Measurements from ENCODE around the gene PHLDB2. TPM values are rescaled to one million over a fixed set of nuclear protein-coding genes. Genes with fewer than 3 reads are reported as not detected.

PHLDB2 gene
- total RNA-seq, 1 donor from 2014 or later: 170 TPM

- Mint-ChIP-seq H3K27ac (ENCODE audit: unreplicated experiment) (no peak overlapping the region), H3K27me3 (ENCODE audit: low read depth, unreplicated experiment) (no peaks in the 10 kb centered on the region), H3K4me3 (ENCODE audit: unreplicated experiment) (no peak overlapping the region), H3K4me1 (ENCODE audit: low read depth, unreplicated experiment) (peaks cover 13% of the 10 kb centered on the region), H3K9me3 (ENCODE audit: unreplicated experiment) (no peaks in the 10 kb centered on the region), H3K36me3 (ENCODE audit: low read depth, unreplicated experiment) (peaks cover 17% of the 10 kb centered on the region)
- Histone ChIP-seq H3K9ac (ENCODE audit: low read length) (no peak overlapping the region), H4K20me1 (ENCODE audit: insufficient read depth, low read length) (no peaks in the 10 kb centered on the region), H3K27me3 (ENCODE audit: insufficient read depth, low read length) (no peaks in the 10 kb centered on the region), H3K79me2 (ENCODE audit: insufficient read depth, low read length) (peaks cover 2% of the 10 kb centered on the region), H3K9me3 (ENCODE audit: insufficient read depth, low read depth, low read length) (no peaks in the 10 kb centered on the region), H2AFZ (ENCODE audit: low read depth, low read length) (no peak overlapping the region), H3K27ac (ENCODE audit: low read depth, low read length) (no peak overlapping the region), H3K36me3 (ENCODE audit: insufficient read depth, low read length) (peaks cover 39% of the 10 kb centered on the region), H3K4me2 (ENCODE audit: low read length) (no peak overlapping the region), H3K4me3 (ENCODE audit: insufficient read depth, low read depth, low read length) (no peak overlapping the region), H3K4me1 (ENCODE audit: insufficient read depth, low read length) (no peaks in the 10 kb centered on the region)
- TF ChIP-seq EZH2 (IDR thresholded peaks at IDR 0.05; ENCODE audit: insufficient read depth, low read length): no peak
- TF ChIP-seq, protein P1, sequence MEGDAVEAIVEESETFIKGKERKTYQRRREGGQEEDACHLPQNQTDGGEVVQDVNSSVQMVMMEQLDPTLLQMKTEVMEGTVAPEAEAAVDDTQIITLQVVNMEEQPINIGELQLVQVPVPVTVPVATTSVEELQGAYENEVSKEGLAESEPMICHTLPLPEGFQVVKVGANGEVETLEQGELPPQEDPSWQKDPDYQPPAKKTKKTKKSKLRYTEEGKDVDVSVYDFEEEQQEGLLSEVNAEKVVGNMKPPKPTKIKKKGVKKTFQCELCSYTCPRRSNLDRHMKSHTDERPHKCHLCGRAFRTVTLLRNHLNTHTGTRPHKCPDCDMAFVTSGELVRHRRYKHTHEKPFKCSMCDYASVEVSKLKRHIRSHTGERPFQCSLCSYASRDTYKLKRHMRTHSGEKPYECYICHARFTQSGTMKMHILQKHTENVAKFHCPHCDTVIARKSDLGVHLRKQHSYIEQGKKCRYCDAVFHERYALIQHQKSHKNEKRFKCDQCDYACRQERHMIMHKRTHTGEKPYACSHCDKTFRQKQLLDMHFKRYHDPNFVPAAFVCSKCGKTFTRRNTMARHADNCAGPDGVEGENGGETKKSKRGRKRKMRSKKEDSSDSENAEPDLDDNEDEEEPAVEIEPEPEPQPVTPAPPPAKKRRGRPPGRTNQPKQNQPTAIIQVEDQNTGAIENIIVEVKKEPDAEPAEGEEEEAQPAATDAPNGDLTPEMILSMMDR (IDR thresholded peaks at IDR 0.05; ENCODE audit: insufficient read depth, low read depth, low read length): no peak
- DNase-seq (ENCODE audit: low read depth): no peak
- no peak for FAIRE-seq
Observed at GRCh38 chr3:111952866-111953450, 93.9 kb downstream of the PHLDB2 start.

DNA sequence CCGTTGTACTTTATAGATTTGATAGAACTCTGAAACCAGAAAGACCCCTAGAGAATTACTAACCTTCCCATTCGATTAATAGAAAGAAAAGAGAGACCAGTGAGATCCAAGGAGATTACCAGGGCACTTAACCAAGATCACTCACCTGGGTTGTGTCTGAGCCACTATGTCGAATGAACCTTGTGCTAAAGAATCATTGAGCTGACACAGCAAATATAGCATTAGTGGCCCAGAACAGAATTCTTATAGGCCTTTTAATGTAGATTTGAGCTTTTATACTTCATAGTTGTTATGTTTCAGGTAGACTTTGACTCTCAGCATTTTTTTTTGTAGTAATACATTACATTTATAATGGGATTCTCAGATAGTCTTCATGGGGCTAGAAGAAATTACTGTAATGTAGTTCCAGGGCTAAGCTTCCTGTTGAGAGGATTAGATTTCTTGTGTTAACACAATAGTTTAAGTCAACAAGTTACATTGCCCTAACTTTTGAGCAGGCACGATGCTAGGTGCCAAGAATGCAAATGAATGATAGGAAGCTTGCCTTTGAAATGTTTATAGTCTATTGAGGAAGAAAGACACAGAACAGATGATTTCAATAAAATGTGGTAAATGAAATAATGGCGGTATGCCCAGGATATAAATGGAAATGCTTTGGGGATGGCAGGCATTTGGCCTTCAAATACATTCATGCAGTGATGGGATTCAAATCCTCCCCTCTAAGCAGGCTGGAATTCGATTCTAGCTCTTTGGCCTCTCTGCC lies 95.3 kb downstream of the PHLDB2 start:
- Mint-ChIP-seq H3K9me3 (ENCODE audit: unreplicated experiment) (no peaks in the 10 kb centered on the region), H3K4me1 (ENCODE audit: low read depth, unreplicated experiment) (peaks cover 16% of the 10 kb centered on the region), H3K4me3 (ENCODE audit: unreplicated experiment) (no peak overlapping the region), H3K36me3 (ENCODE audit: low read depth, unreplicated experiment) (peaks cover 17% of the 10 kb centered on the region), H3K27me3 (ENCODE audit: low read depth, unreplicated experiment) (no peaks in the 10 kb centered on the region), H3K27ac (ENCODE audit: unreplicated experiment) (no peak overlapping the region)
- Histone ChIP-seq H3K4me1 (ENCODE audit: insufficient read depth, low read length) (no peaks in the 10 kb centered on the region), H3K4me2 (ENCODE audit: low read length) (no peak overlapping the region), H3K9me3 (ENCODE audit: insufficient read depth, low read depth, low read length) (no peaks in the 10 kb centered on the region), H3K79me2 (ENCODE audit: insufficient read depth, low read length) (no peaks in the 10 kb centered on the region), H3K9ac (ENCODE audit: low read length) (no peak overlapping the region), H3K27ac (ENCODE audit: low read depth, low read length) (no peak overlapping the region), H2AFZ (ENCODE audit: low read depth, low read length) (no peak overlapping the region), H3K36me3 (ENCODE audit: insufficient read depth, low read length) (peaks cover 38% of the 10 kb centered on the region), H4K20me1 (ENCODE audit: insufficient read depth, low read length) (no peaks in the 10 kb centered on the region), H3K4me3 (ENCODE audit: insufficient read depth, low read depth, low read length) (no peak overlapping the region), H3K27me3 (ENCODE audit: insufficient read depth, low read length) (no peaks in the 10 kb centered on the region)
- DNase-seq (ENCODE audit: low read depth) (peak; percentile 37), FAIRE-seq (no peak)
- TF ChIP-seq, protein P1 (IDR thresholded peaks at IDR 0.05; ENCODE audit: insufficient read depth, low read depth, low read length): no peak
- no peak for TF ChIP-seq EZH2 (IDR thresholded peaks at IDR 0.05; ENCODE audit: insufficient read depth, low read length)

DNA sequence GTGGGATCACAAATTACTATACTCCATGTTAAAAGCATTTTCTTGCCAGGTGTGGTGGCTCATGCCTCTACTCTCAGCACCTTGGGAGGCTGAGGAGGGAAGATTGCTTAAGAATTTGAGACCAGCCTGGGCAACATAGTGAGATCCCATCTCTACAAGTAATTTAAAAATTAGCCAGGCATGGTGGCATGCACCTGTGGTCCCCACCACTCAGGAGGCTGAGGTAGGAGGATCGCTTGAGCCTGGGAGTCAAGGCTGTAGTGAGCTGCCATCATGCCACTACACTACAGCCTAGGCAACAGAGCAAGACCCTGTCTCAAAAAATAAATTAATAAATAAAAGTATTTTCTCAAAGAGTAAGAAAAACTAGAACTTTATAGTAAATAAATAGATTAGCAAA lies 96.8 kb downstream of the PHLDB2 start:
- no peaks in the 10 kb centered on the region for H3K4me1 ChIP-seq (ENCODE audit: insufficient read depth, low read length)
- no peaks in the 10 kb centered on the region for H4K20me1 ChIP-seq (ENCODE audit: insufficient read depth, low read length)
- H3K36me3 ChIP-seq (ENCODE audit: insufficient read depth, low read length): peaks cover 42% of the 10 kb centered on the region

More for the DNA sequence above, 96.8 kb downstream of the PHLDB2 start:
- Histone ChIP-seq H3K9me3 (ENCODE audit: insufficient read depth, low read depth, low read length) (no peaks in the 10 kb centered on the region), H3K79me2 (ENCODE audit: insufficient read depth, low read length) (no peaks in the 10 kb centered on the region), H2AFZ (ENCODE audit: low read depth, low read length) (no peak overlapping the region), H3K27ac (ENCODE audit: low read depth, low read length) (no peak overlapping the region), H3K27me3 (ENCODE audit: insufficient read depth, low read length) (no peaks in the 10 kb centered on the region), H3K9ac (ENCODE audit: low read length) (no peak overlapping the region), H3K4me2 (ENCODE audit: low read length) (no peak overlapping the region), H3K4me3 (ENCODE audit: insufficient read depth, low read depth, low read length) (no peak overlapping the region)
- peaks cover 16% of the 10 kb centered on the region for H3K4me1 Mint-ChIP-seq (ENCODE audit: low read depth, unreplicated experiment)
- H3K27ac Mint-ChIP-seq (ENCODE audit: unreplicated experiment): no peak overlapping the region
- H3K4me3 Mint-ChIP-seq (ENCODE audit: unreplicated experiment): no peak overlapping the region
- TF ChIP-seq, protein P1 (IDR thresholded peaks at IDR 0.05; ENCODE audit: insufficient read depth, low read depth, low read length): no peak
- TF ChIP-seq EZH2 (IDR thresholded peaks at IDR 0.05; ENCODE audit: insufficient read depth, low read length): no peak
- no peak for FAIRE-seq
- peaks cover 17% of the 10 kb centered on the region for H3K36me3 Mint-ChIP-seq (ENCODE audit: low read depth, unreplicated experiment)
- no peaks in the 10 kb centered on the region for H3K9me3 Mint-ChIP-seq (ENCODE audit: unreplicated experiment)
- H3K27me3 Mint-ChIP-seq (ENCODE audit: low read depth, unreplicated experiment): no peaks in the 10 kb centered on the region
- no peak for DNase-seq (ENCODE audit: low read depth)
